Measurements from ENCODE around the gene NDUFS6.

The NDUFS6 gene

GRCh38 chr5:1804001-1804690, 2.9 kb downstream of the NDUFS6 start:
- peaks cover 69% of the 10 kb centered on the region for H3K36me3 ChIP-seq (ENCODE audit: insufficient read depth, low read depth, low read length)
- H3K9me3 ChIP-seq (ENCODE audit: insufficient read depth, low read depth, low read length), result no peaks in the 10 kb centered on the region
- H3K27me3 ChIP-seq (ENCODE audit: insufficient read depth, low read length), result no peaks in the 10 kb centered on the region
- H3K27ac ChIP-seq (ENCODE audit: low read length), result no peak overlapping the region
- H3K4me1 ChIP-seq (ENCODE audit: insufficient read depth, low read length), result no peaks in the 10 kb centered on the region
- no peak overlapping the region for H3K9ac ChIP-seq (ENCODE audit: low read depth, low read length)
- no peak overlapping the region for H3K4me3 ChIP-seq (ENCODE audit: low read length)

DNA sequence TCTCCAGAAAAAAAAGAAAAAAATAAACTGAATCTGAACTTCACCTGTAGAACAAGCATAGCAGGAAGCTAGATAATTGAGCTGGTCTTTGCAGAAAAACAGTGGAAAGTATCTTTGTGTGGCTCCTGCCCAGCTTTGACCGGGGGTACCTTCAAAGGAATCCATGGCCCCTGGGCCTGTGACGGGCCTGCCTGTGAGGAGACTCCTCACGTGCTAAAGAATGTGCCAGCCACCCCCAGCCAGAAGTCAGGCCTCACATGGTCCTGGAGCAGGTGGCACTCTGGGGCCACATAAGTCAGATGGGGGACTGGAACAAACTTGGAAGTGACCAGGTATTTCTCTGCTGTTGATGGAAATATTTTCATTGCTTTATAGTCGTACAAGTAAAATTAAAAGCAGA, 4.1 kb downstream of the NDUFS6 start:
- Histone ChIP-seq H3K27me3 (ENCODE audit: insufficient read depth, low read length) (no peaks in the 10 kb centered on the region), H3K4me3 (ENCODE audit: low read length) (no peak overlapping the region), H3K36me3 (ENCODE audit: insufficient read depth, low read depth, low read length) (peaks cover 81% of the 10 kb centered on the region), H3K9me3 (ENCODE audit: insufficient read depth, low read depth, low read length) (no peaks in the 10 kb centered on the region), H3K9ac (ENCODE audit: low read depth, low read length) (no peak overlapping the region), H3K4me1 (ENCODE audit: insufficient read depth, low read length) (no peaks in the 10 kb centered on the region), H3K27ac (ENCODE audit: low read length) (no peak overlapping the region)

GRCh38 chr5:1805736-1806135, 4.5 kb downstream of the NDUFS6 start:
- Histone ChIP-seq H3K9me3 (ENCODE audit: insufficient read depth, low read depth, low read length) (no peaks in the 10 kb centered on the region), H3K27me3 (ENCODE audit: insufficient read depth, low read length) (no peaks in the 10 kb centered on the region), H3K9ac (ENCODE audit: low read depth, low read length) (no peak overlapping the region), H3K4me3 (ENCODE audit: low read length) (no peak overlapping the region), H3K27ac (ENCODE audit: low read length) (no peak overlapping the region), H3K4me1 (ENCODE audit: insufficient read depth, low read length) (no peaks in the 10 kb centered on the region), H3K36me3 (ENCODE audit: insufficient read depth, low read depth, low read length) (peaks cover 85% of the 10 kb centered on the region)

DNA sequence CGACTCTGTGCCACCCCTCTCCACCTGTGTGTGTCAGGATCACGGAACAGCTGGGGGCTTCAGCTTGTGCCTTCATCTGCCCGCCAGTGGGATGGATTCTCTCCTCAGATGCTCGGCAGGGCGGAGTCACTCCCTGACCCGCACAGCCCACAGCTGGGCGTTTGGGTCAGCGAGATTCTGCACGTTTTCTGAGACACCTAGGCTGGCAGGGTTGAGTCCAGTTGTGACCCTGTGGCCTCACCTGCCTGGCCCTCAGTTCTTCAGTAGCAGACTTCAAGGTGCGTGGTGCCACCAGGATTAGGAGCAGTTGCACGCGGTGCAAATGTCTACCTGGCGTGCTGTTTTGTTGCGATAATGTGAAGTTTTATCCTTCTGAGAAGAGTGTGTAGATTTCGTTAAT, 5.0 kb downstream of the NDUFS6 start:
- Histone ChIP-seq H3K27ac (ENCODE audit: low read length) (no peak overlapping the region), H3K9ac (ENCODE audit: low read depth, low read length) (no peak overlapping the region), H3K4me3 (ENCODE audit: low read length) (no peak overlapping the region), H3K36me3 (ENCODE audit: insufficient read depth, low read depth, low read length) (peaks cover 89% of the 10 kb centered on the region), H3K27me3 (ENCODE audit: insufficient read depth, low read length) (no peaks in the 10 kb centered on the region), H3K9me3 (ENCODE audit: insufficient read depth, low read depth, low read length) (no peaks in the 10 kb centered on the region), H3K4me1 (ENCODE audit: insufficient read depth, low read length) (no peaks in the 10 kb centered on the region)

DNA sequence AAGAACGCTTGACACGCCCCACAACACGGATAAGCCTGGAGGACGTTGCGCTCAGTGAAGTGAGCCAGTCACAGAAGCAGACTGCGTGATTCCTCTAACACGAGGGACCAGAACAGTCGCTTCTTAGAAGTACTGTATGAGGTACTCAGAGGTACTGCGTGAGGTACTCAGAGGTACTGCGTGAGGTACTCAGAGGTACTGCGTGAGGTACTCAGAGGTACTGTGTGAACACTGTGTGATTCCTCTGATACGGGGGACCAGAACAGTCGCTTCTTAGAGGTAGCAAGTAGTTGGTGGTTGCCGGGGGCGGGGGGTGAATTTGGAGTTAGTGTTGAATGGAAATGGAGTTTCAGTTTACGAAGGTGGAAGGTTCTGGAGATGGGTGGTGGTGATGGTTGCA, 5.8 kb downstream of the NDUFS6 start:
- peaks cover 97% of the 10 kb centered on the region for H3K36me3 ChIP-seq (ENCODE audit: insufficient read depth, low read depth, low read length)
- H3K4me1 ChIP-seq (ENCODE audit: insufficient read depth, low read length), result no peaks in the 10 kb centered on the region
- no peak overlapping the region for H3K4me3 ChIP-seq (ENCODE audit: low read length)
- no peak overlapping the region for H3K27ac ChIP-seq (ENCODE audit: low read length)
- H3K27me3 ChIP-seq (ENCODE audit: insufficient read depth, low read length), result no peaks in the 10 kb centered on the region
- H3K9me3 ChIP-seq (ENCODE audit: insufficient read depth, low read depth, low read length), result no peaks in the 10 kb centered on the region
- no peak overlapping the region for H3K9ac ChIP-seq (ENCODE audit: low read depth, low read length)

DNA sequence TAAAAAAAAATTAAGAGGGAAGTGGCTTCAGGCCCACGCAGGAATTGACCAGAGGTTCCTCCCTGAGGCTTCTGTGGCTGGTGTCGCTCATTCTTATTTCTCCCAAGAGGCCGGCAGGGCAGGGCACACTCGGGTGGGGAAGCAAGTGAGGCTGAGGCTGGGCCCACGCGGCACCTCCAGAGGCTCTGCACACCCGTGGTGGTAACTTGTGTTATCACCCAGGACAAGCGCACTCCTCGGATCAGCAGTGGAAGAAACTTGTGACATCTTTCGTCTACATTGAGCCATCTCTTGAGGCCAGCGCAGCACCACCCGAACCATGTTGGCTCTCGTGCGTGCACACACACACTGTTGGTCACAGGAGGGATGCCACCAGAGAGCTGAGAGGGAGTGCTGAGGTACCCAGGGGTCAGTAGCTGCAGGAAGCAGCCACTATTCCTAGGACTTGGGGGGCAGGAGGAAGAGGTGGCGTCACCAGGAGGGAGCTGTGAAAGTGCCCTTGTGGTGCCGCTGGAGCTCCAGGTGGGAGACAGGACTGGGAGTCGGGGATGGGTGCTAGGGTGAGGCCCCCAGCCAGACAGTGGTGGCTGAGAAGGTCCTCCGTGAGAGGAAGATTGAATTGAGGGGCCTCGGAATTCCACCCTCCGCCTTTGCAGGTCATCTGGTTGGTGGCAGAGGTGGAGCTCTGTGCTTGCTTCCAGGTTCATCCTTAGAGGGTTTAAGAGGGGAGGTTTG, 6.4 kb downstream of the NDUFS6 start:
- Histone ChIP-seq H3K36me3 (ENCODE audit: insufficient read depth, low read depth, low read length) (peaks cover 100% of the 10 kb centered on the region), H3K27me3 (ENCODE audit: insufficient read depth, low read length) (no peaks in the 10 kb centered on the region), H3K9ac (ENCODE audit: low read depth, low read length) (no peak overlapping the region)

GRCh38 chr5:1808439-1808838, 7.2 kb downstream of the NDUFS6 start:
- peaks cover 100% of the 10 kb centered on the region for H3K36me3 ChIP-seq (ENCODE audit: insufficient read depth, low read depth, low read length)

More for the DNA sequence above, 6.4 kb downstream of the NDUFS6 start:
- Histone ChIP-seq H3K9me3 (ENCODE audit: insufficient read depth, low read depth, low read length) (no peaks in the 10 kb centered on the region), H3K27ac (ENCODE audit: low read length) (no peak overlapping the region), H3K4me1 (ENCODE audit: insufficient read depth, low read length) (no peaks in the 10 kb centered on the region), H3K4me3 (ENCODE audit: low read length) (no peak overlapping the region)

DNA sequence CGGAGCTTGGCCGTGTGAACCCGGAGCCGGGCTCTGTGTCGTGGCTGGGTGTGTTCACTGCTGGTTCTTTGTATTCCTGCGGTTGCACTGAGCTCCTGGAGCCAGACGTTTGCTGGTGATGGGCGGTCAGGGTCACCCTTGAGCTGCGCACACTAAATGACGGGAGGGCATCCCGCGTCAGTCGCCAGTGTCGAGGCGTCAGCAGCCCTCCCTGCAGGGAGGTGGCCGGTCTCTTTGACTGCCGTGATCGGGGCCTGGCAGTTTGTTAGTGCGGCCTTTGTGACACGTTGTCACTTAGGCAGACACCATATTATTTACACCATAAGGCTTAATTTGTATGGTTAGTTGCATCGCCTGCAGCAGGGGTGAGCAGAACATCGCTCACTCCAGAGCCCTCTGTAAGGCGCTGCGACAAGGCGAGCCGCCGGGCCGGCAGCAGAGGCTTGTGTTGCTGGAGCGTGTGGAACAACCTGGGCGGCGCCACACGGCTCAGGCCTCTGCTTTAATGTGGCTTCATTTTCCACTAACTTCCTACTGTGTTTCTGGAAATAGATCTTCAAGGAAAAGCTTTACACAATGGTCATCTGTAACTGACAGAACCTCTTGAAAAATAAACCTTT, 8.3 kb downstream of the NDUFS6 start:
- Histone ChIP-seq H3K27ac (ENCODE audit: low read length) (no peak overlapping the region), H3K9ac (ENCODE audit: low read depth, low read length) (no peak overlapping the region), H3K4me3 (ENCODE audit: low read length) (no peak overlapping the region), H3K36me3 (ENCODE audit: insufficient read depth, low read depth, low read length) (peaks cover 100% of the 10 kb centered on the region), H3K4me1 (ENCODE audit: insufficient read depth, low read length) (no peaks in the 10 kb centered on the region), H3K9me3 (ENCODE audit: insufficient read depth, low read depth, low read length) (no peaks in the 10 kb centered on the region), H3K27me3 (ENCODE audit: insufficient read depth, low read length) (no peaks in the 10 kb centered on the region)

More at GRCh38 chr5:1808439-1808838, 7.2 kb downstream of the NDUFS6 start:
- Histone ChIP-seq H3K9ac (ENCODE audit: low read depth, low read length) (no peak overlapping the region; the same call in 1 of the 2 replicates), H3K4me1 (ENCODE audit: insufficient read depth, low read length) (no peaks in the 10 kb centered on the region), H3K27me3 (ENCODE audit: insufficient read depth, low read length) (no peaks in the 10 kb centered on the region), H3K4me3 (ENCODE audit: low read length) (no peak overlapping the region), H3K9me3 (ENCODE audit: insufficient read depth, low read depth, low read length) (no peaks in the 10 kb centered on the region), H3K27ac (ENCODE audit: low read length) (no peak overlapping the region)

- Histone ChIP-seq H3K9ac (ENCODE audit: low read depth, low read length) (no peak overlapping the region), H3K27me3 (ENCODE audit: insufficient read depth, low read length) (no peaks in the 10 kb centered on the region), H3K27ac (ENCODE audit: low read length) (no peak overlapping the region), H3K36me3 (ENCODE audit: insufficient read depth, low read depth, low read length) (peaks cover 100% of the 10 kb centered on the region), H3K9me3 (ENCODE audit: insufficient read depth, low read depth, low read length) (no peaks in the 10 kb centered on the region), H3K4me3 (ENCODE audit: low read length) (no peak overlapping the region), H3K4me1 (ENCODE audit: insufficient read depth, low read length) (no peaks in the 10 kb centered on the region)
These were observed 9.4 kb downstream of the NDUFS6 start for GRCh38 chr5:1810581-1811101.

DNA sequence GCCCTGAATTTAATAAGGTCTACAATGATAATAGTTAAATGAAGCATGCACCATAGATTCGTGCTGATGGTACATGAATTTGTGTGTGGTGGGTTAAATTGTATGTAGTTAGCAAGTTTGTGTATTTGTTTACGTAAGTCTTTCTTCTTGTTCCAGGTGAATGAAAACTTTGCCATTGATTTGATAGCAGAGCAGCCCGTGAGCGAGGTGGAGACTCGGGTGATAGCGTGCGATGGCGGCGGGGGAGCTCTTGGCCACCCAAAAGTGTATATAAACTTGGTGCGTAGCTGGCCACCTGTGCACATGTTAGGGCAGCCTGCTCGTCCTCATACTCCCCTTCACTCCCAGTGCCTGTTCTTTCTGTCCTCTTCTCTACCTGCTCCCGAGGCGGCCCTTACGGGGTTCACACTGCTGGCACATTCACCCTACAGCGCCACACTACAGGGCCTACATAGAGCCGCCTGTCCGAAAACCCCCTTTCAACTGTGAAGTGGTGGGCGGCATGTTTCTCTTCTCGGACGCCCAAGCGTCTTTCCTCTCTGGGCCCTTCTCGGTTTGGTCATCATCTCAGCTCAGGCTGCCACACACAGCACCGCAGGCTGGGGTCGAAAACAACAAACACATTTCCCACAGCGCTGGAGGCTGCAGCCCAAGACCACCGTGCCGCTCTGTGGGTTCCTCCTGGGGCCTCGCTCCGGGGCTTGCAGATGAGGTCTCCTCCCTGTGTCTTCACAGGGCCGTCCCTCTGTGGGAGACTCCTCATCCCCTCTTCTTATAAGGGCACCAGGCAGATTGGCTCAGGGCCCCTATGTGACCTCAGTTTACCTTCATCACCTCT, 13.2 kb downstream of the NDUFS6 start:
- no peak overlapping the region for H3K9ac ChIP-seq (ENCODE audit: low read depth, low read length)
- peaks cover 100% of the 10 kb centered on the region for H3K36me3 ChIP-seq (ENCODE audit: insufficient read depth, low read depth, low read length)
- no peak overlapping the region for H3K27ac ChIP-seq (ENCODE audit: low read length)
- no peak overlapping the region for H3K4me3 ChIP-seq (ENCODE audit: low read length)
- H3K9me3 ChIP-seq (ENCODE audit: insufficient read depth, low read depth, low read length), result no peaks in the 10 kb centered on the region
- no peaks in the 10 kb centered on the region for H3K4me1 ChIP-seq (ENCODE audit: insufficient read depth, low read length)
- no peaks in the 10 kb centered on the region for H3K27me3 ChIP-seq (ENCODE audit: insufficient read depth, low read length)

DNA sequence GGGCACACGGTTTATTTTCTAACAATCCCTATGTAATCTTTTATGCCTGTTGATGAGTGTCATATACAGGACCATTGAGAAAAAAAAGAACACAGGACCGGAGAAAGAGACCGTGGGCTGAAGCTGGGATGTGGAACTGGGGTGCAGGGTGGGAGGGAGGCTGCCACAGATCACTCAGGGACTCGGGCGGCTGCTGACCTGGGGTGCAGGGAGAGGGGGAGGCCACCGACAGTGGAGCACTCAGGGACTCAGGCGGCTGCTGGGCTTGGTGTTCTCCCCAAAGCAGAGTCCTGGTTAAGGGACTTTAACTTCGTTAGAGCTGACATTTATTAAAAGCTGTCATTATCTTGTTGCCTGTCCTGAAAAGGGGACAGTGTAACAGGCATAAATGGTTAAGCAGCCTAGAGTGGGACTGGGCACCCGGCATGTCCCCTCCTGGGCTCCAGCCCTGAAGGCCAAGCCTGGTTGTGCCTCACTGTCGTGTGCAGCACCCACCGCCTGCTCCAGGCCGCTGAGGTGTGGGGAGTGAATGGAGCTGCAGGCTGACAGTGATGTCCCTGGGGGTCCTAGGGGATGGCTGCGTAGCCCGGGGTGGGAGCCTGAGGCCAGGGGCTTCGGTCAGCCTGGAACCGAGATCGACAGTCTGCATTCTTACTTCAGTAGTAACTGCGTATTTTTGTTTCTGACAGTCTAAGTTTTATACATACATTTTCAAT, 14.0 kb downstream of the NDUFS6 start:
- Histone ChIP-seq H3K27ac (ENCODE audit: low read length) (no peak overlapping the region), H3K9ac (ENCODE audit: low read depth, low read length) (no peak overlapping the region), H3K4me3 (ENCODE audit: low read length) (no peak overlapping the region), H3K4me1 (ENCODE audit: insufficient read depth, low read length) (no peaks in the 10 kb centered on the region), H3K36me3 (ENCODE audit: insufficient read depth, low read depth, low read length) (peaks cover 100% of the 10 kb centered on the region), H3K9me3 (ENCODE audit: insufficient read depth, low read depth, low read length) (no peaks in the 10 kb centered on the region), H3K27me3 (ENCODE audit: insufficient read depth, low read length) (no peaks in the 10 kb centered on the region)

All from iPS-20b (cell line).